ENCODE measurements around the gene SGCE.

- TF ChIP-seq EZH2 (IDR thresholded peaks at IDR 0.05; ENCODE audit: borderline replicate concordance, low read length) = no peak
- TF ChIP-seq CTCF (conservative IDR thresholded peaks at IDR 0.05 in 1 of 2, IDR thresholded peaks at IDR 0.05 in 1 of 2; ENCODE audit: extremely low read depth in 1 of 2, insufficient read depth in 1 of 2, low read depth in 1 of 2, low read length in 2 of 2) = no peak
These were observed 12.9 kb downstream of the SGCE start for GRCh38 chr7:94642838-94643653.

Measured in mammary epithelial cell (primary cell).